ENCODE results near the gene KRTAP19-2.
A peak's percentile ranks its signal among the peaks of the same experiment; 100 is the strongest.

KRTAP19-2 gene, protein sequence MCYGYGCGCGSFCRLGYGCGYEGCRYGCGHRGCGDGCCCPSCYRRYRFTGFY

GRCh38 chr21:30487336-30487735 lies at the start of gene KRTAP19-2:
TSS of gene KRTAP19-2 (minus strand) at chr21:30487436. CDS start at chr21:30487348, 88 bp downstream.
- no peak for DNase-seq

DNA sequence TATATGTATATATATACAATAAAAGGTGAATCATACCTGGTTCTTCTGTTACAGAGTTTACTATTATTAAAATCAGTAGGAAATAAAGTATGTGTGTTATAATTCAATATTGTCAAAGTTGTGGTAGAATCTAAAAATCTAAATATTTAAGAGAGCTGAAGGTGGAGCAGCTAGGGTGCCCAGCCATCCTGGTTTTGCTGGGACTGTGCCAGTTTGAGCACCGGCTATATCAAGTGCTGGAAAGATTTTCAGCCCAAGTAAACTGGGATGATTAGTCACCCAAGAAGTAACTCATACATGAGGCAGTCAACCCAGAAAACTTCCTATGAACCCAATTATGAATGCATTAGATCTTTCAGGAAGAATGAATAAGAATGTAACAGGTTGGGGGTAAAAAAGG lies 31.6 kb upstream of the KRTAP19-2 start:
- no peak for DNase-seq

GRCh38 chr21:30515681-30516080 lies 28.4 kb upstream of the KRTAP19-2 start:
- no peak for DNase-seq

GRCh38 chr21:30505621-30506205 lies 18.5 kb upstream of the KRTAP19-2 start:
- DNase-seq: peak in 1 of 2 donors; percentile 1

- no peak for DNase-seq
Observed at GRCh38 chr21:30502041-30502440, 14.8 kb upstream of the KRTAP19-2 start, which contains the start of gene KRTAP19-5. TSS of gene KRTAP19-5 (minus strand) at chr21:30502141. CDS start at chr21:30502090, 51 bp downstream.

DNA sequence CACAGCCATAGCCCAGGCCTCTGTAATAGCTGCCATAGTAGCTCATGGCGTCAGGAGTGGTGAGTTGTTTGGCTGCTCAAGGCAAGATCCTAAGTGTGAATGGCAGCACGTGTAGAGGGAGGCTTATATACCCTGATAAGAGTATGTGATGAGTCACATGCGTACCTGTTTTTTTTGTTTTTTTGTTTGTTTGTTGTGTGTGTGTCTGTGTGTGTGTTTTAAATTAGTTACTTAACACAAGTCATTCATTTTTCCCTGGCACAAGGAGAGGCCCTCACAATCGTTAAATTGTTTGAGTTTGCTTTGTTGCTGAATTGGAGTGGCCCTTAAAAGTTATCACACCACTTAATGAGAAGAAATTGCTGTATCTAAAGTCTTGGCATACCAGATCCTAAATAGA lies 9.8 kb upstream of the KRTAP19-2 start, which contains the start of gene KRTAP19-4:
Gene KRTAP19-4, minus strand, starts transcription at position 101 of the 400 bp plus-strand sequence. Its CDS starts 55 bp downstream, at position 46.
- DNase-seq: no peak

DNA sequence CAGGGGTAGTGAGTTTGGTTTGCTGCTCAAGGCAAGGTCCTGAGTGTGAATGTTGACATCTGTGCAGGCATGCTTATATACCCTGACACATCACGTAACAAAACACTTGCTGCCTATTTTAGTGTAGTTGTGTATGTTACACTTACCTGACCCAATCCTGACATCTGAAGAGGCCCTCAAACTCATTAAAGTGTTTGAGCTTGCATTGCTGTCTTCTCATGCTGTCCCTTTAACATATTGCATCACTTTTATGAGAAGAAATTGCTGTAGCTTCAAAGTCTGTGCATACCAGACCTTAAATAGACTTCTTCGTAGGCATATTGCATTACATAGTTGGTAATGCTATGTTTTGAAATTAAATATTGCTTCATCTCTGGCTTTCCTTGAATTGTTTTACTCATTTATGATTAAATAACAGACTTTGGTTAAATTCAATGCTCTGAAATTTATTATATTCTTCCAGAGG lies 4.8 kb upstream of the KRTAP19-2 start, which contains the start of gene KRTAP19-3:
Gene KRTAP19-3, minus strand, starts transcription at position 51 of the 466 bp plus-strand sequence. CDS start 56 bp downstream, outside the sequence.
- DNase-seq: no peak

DNA sequence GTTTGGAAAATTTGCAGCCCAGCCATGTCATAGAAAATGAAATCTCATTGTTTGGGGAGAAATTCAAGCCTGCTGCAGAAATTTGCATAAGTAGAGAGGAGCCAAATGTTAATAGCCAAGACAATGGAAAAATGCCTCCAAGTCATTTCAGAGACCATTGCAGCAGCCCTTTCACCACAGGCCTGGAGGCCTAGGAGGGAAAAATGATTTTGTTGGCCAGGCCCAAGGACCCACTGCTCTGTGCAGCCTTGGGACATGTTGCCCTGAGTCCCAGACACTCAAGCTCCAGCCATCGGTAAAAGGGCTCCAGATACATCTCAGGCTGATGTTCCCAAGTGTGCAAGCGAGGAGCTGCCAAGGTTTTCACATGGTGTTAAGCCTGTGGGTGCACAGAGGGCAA lies 1.1 kb downstream of the KRTAP19-2 start:
- DNase-seq: no peak

- no peak for DNase-seq
Observed at GRCh38 chr21:30482130-30482529, 5.1 kb downstream of the KRTAP19-2 start.

GRCh38 chr21:30480145-30480544 lies 7.1 kb downstream of the KRTAP19-2 start, which contains the start of gene KRTAP19-1:
TSS of gene KRTAP19-1 (minus strand) at chr21:30480367. CDS start at chr21:30480317, 50 bp downstream.
- no peak for DNase-seq

- DNase-seq: no peak
Observed at GRCh38 chr21:30479259-30479658, 8.0 kb downstream of the KRTAP19-2 start.

DNA sequence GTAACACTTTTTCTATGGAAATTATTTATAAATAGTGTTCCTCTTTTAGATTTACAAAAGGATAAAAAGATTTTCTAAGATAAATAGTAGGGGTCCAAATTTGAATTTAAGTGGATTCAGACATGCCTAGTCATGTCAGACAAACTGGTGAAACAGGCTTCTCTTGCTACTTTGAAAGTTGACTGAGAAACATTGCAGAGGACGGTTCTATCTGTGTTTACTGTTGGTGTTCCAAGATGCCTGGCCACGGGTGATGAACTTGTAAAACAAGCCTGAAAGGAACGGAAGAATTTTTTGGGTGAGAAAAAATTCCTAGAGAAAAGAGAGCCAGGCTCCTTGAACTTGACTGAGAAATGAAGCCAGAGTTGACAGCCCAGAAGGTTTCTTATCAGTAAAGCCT lies 9.2 kb downstream of the KRTAP19-2 start:
- DNase-seq: no peak

GRCh38 chr21:30468900-30469714 lies 18.1 kb downstream of the KRTAP19-2 start:
- no peak for DNase-seq

- DNase-seq: no peak
Observed at GRCh38 chr21:30463713-30464112, 23.5 kb downstream of the KRTAP19-2 start.

GRCh38 chr21:30448514-30448913 lies 38.7 kb downstream of the KRTAP19-2 start:
- DNase-seq: no peak

DNA sequence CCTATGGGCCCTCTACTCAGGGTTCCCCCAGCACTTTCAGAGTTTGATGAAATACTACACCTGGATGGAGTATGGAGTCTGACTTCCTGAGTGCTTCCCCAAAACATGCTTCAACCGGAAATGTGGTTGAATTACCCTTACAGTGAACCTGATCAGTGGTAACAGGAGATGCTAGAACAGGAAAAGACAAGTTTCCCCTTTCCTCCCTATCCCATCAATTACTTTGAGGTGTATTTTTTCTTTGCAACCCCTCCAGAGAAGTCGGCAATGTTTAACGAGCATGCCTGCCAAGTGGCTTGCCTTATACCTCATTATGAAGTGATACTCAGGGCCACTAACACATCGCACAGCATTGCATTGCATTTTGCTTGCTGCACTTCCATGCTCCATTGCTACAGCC lies 40.2 kb downstream of the KRTAP19-2 start:
- DNase-seq: no peak

- no peak for DNase-seq
Observed at GRCh38 chr21:30444204-30444603, 43.0 kb downstream of the KRTAP19-2 start.

GRCh38 chr21:30443226-30443625 lies 44.0 kb downstream of the KRTAP19-2 start:
- no peak for DNase-seq

- DNase-seq: no peak
Observed at GRCh38 chr21:30439975-30440374, 47.3 kb downstream of the KRTAP19-2 start, which contains the start of gene KRTAP15-1. TSS of gene KRTAP15-1 (plus strand) at chr21:30440275. CDS start at chr21:30440328, 53 bp downstream.
